Psoas muscle (tissue), 8 donors: ENCODE data around the gene CCDC85A. TPM values are rescaled to one million over a fixed set of nuclear protein-coding genes. Genes with fewer than 3 reads are reported as not detected.

Experiments
- ATAC-seq, 4 donors: fragments of 200-7000 bp; cut with Tn5 transposase; one replicate each; pipeline ENCODE4 v1.9.1; 2020; ENCODE audit warnings: moderate library complexity in 3 of 4, mild to moderate bottlenecking in 2 of 4
- DNase-seq, 2 donors: peaks; one replicate each; pipeline ENCODE4 v3.0.0-alpha.2; 2020
- H3K27ac ChIP-seq: fragments of 200-600 bp; one replicate; pipeline ENCODE4 v1.8.0; 2022
- H3K27me3 ChIP-seq, 3 donors: fragments of 200-600 bp in 1 of 3; one replicate each; pipeline versions ENCODE4 v1.6.1 to v1.8.0; 2013 to 2022; ENCODE audit warnings: low read length in 2 of 3, mild to moderate bottlenecking in 2 of 3, moderate library complexity in 1 of 3; ENCODE audit not compliant: insufficient read depth in 3 of 3
- H3K36me3 ChIP-seq, 2 donors: fragments of 200-600 bp in 1 of 2; one replicate each; pipeline versions ENCODE4 v1.6.1 to v1.8.0; 2013 to 2022; ENCODE audit warnings: low read depth in 1 of 2, mild to moderate bottlenecking in 1 of 2, moderate library complexity in 1 of 2; ENCODE audit not compliant: insufficient read depth in 1 of 2
- H3K4me1 ChIP-seq: fragments of 200-600 bp; one replicate; pipeline ENCODE4 v1.8.0; 2022
- H3K4me3 ChIP-seq: fragments of 200-600 bp; one replicate; pipeline ENCODE4 v1.8.0; 2022; ENCODE audit warnings: mild to moderate bottlenecking
- H3K9me3 ChIP-seq: fragments of 200-600 bp; one replicate; pipeline ENCODE4 v1.8.0; 2022
- CTCF ChIP-seq: fragments of 200-600 bp; IDR thresholded peaks from one replicate; pipeline ENCODE4 v1.8.0; 2022; ENCODE audit warnings: antibody characterized with exemption
- WGBS, 3 donors: extraction: QIAGEN DNeasy Blood & Tissue Kit; methylation state at CpG; one replicate each; pipeline versions ENCODE4 v1.1.6 to v1.1.7; 2013; 5-methylcytosine and 5-hydroxymethylcytosine counted together
- intact Hi-C, 2 donors: fragments of 100-400 bp; cut with DNase I; formaldehyde crosslinking; loops; one replicate each; pipeline versions ENCODE4 v1.11.0 to v1.14.2; 2022
- polyA plus RNA-seq, 3 donors: library from polyadenylated mRNA; stranded (reverse); fragments of 200-250 nt; gene quantifications; one replicate each; pipeline ENCODE4 v1.2.3, GENCODE V29; 2013
- total RNA-seq, 4 donors: library from RNA; stranded (reverse); fragmentation: NEBNext Ultra II Directional in 2 of 4; extraction: Animal tissue kit (Norgen Biotek cat#: 25700) in 2 of 4; gene quantifications; one replicate each; pipeline versions ENCODE4 v1.2.1 to v1.2.4, GENCODE V29; 2021 to 2023
- donor health status: healthy with polysubstance abuse.
- donor health status: DM: no; HTN: no; CAD: no; lungs with moderate emphysema.
- donor health status: Bipolar disorder and iron deficiency.
- donor health status: healthy.
- donor health status: DM: yes; HTN: yes; CAD: no.
- donor health status: DM: no; HTN: no; CAD: no.
- donor health status: DM: no; HTN: no; CAD: no.
- donor health status: DM: yes; HTN: yes; CAD: no.

The CCDC85A gene
- total and polyA plus RNA-seq, 7 donors: 1.8 to 5.6 (median 1.9) TPM

- WGBS, 3 donors: 81 to 90% (median 84%) methylated on average over 1 of the region's 1 CpG
- Histone ChIP-seq H3K27ac (no peak overlapping the region), H3K4me1 (no peaks in the 10 kb centered on the region), H3K9me3 (no peaks in the 10 kb centered on the region), H3K27me3 (no peaks in the 10 kb centered on the region), H3K4me3 (no peak overlapping the region), H3K36me3 (no peaks in the 10 kb centered on the region)
- TF ChIP-seq CTCF: no peak
- ATAC-seq: no peak
- intact Hi-C loops: no loop called here
- no peak for DNase-seq
Measured at GRCh38 chr2:56198936-56199335, 15.1 kb downstream of the CCDC85A start.

DNA sequence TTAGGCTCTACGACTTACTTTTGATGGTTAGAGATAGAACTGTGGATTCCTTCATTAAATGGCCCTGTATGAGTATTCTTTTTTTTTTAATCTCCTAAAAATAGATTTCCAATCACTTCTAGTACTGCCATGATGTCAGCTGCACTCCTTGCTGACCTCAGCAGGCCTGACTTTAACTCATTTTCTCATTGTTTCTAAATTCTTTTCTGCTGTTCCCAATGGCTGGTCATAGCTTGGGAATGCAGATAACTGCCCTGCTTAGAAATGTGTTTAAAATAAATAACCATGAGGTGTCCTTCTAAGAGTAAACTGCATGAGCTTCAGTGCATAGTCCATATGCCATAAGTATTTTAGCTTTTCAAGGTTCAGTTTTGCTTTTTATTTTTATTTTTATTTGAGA lies 15.7 kb downstream of the CCDC85A start:
- no peak for ATAC-seq
- intact Hi-C loops: no loop called here
- TF ChIP-seq CTCF: no peak
- no peak for DNase-seq
- H3K36me3 ChIP-seq: no peaks in the 10 kb centered on the region
- no peaks in the 10 kb centered on the region for H3K27me3 ChIP-seq
- no peak overlapping the region for H3K4me3 ChIP-seq
- no peak overlapping the region for H3K27ac ChIP-seq
- H3K9me3 ChIP-seq: no peaks in the 10 kb centered on the region
- WGBS, 3 donors: 87 to 93% (median 89%) methylated on average over 1 of the region's 1 CpG
- no peaks in the 10 kb centered on the region for H3K4me1 ChIP-seq

DNA sequence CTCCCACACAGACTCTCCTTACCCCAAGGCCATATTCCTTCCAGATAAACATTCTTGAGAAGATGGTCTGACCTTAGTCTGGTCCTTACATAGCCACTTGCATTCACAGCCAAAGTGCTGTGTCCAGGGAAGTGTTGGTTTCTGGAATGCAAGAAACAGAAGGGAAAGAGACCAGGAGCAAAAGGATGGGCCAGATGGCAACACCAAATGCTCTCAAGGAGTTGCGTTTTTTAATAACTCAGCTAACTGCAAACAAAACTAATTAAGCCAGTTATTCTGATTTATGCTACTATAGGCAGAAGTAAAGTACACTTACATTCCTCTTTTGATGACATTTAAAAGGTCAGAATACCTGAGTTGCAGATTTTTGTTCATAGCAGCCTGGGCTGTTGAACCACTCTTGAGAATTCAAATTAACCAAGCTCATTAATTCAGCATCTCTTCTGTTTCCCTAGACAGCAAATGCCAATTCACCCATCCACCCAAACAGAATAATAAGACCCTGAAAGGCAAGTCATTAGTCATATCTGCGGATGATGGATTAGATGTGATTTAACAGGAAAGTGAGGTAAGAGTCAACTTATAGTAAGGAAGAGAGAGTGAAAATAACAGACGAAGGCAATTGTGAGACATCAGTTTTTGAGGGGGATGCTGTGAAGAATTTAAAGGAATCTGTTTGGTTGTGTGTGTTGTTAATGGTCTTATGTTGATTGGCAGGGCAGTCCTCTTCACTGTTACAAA lies 18.8 kb downstream of the CCDC85A start:
- intact Hi-C loops: no loop called here
- no peak for TF ChIP-seq CTCF
- H3K27ac ChIP-seq: no peak overlapping the region
- DNase-seq (no peak), ATAC-seq (no peak)
- 75 to 84% (median 84%) methylated on average over 3 of the region's 3 CpGs for WGBS, 3 donors
- no peaks in the 10 kb centered on the region for H3K36me3 ChIP-seq
- H3K4me1 ChIP-seq: no peaks in the 10 kb centered on the region
- no peaks in the 10 kb centered on the region for H3K27me3 ChIP-seq
- no peaks in the 10 kb centered on the region for H3K9me3 ChIP-seq
- no peak overlapping the region for H3K4me3 ChIP-seq

DNA sequence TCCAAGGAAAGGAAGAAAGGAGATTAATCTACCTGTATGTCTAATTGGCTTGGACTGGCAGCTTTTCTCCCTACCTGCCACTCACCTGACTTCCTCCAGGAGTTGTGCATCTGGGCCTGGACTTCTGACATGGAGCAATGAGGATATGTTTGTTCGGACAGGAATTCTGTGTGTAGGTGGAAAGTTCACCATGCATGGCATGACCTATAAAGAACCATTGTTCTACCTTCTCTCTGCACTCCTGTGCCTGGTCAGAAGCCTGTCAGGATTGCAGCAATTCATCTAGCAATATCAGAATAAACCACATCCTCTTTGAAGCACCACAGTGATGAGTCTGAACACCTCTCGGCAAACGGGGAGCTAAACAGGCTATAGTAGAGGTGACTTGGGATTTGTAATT lies 20.8 kb downstream of the CCDC85A start:
- ATAC-seq: no peak
- no peaks in the 10 kb centered on the region for H3K9me3 ChIP-seq
- no peaks in the 10 kb centered on the region for H3K27me3 ChIP-seq
- H3K27ac ChIP-seq: no peak overlapping the region
- no peaks in the 10 kb centered on the region for H3K4me1 ChIP-seq
- no peak for DNase-seq
- no peak for TF ChIP-seq CTCF
- no peak overlapping the region for H3K4me3 ChIP-seq
- no peaks in the 10 kb centered on the region for H3K36me3 ChIP-seq
- intact Hi-C loops: no loop called here
- WGBS, 3 donors: 91 to 95% (median 94%) methylated on average over 3 of the region's 3 CpGs

- WGBS, 3 donors: 0% methylated on average over 1 of the region's 1 CpG
- ATAC-seq: no peak
Measured at GRCh38 chr2:56206250-56206649, 22.5 kb downstream of the CCDC85A start.

More at GRCh38 chr2:56206250-56206649, 22.5 kb downstream of the CCDC85A start:
- no peak overlapping the region for H3K27ac ChIP-seq
- no peaks in the 10 kb centered on the region for H3K4me1 ChIP-seq
- TF ChIP-seq CTCF: no peak
- H3K4me3 ChIP-seq: no peak overlapping the region
- no peaks in the 10 kb centered on the region for H3K36me3 ChIP-seq
- intact Hi-C loops: no loop called here
- H3K27me3 ChIP-seq: no peaks in the 10 kb centered on the region
- DNase-seq: no peak
- H3K9me3 ChIP-seq: no peaks in the 10 kb centered on the region
